Left cardiac atrium (tissue), 4 donors: ENCODE measurements around the gene HNRNPAB. TPM values are rescaled to one million over a fixed set of nuclear protein-coding genes. Genes with fewer than 3 reads are reported as not detected.
"Not testable (repeated sequence)": the region's sequence is repeated elsewhere in the genome, so short reads cannot be mapped to it uniquely, and the experiment has no call there.

Source experiments
- ATAC-seq, 2 donors: fragments of 200-7000 bp; cut with Tn5 transposase; one replicate each; pipeline ENCODE4 v1.9.1; 2020; ENCODE audit warnings: mild to moderate bottlenecking in 2 of 2, moderate library complexity in 2 of 2
- DNase-seq: peaks from one replicate; pipeline ENCODE4 v3.0.0-alpha.2; 2020
- intact Hi-C, 2 donors: fragments of 100-400 bp; cut with DNase I; formaldehyde crosslinking; loops; one replicate each; pipeline versions ENCODE4 v1.14.1 to v1.15.1; 2022 to 2023
- total RNA-seq, 2 donors: library from RNA; stranded (reverse); fragmentation: NEBNext Ultra II Directional; extraction: Animal tissue kit (Norgen Biotek cat#: 25700); gene quantifications; one replicate each; pipeline ENCODE4 v1.2.1, GENCODE V29; 2021
- donor health status: DM: no; HTN: yes; CAD: no.
- donor health status: DM: no; HTN: yes; CAD: no; lungs with severe emphysema.
- donor health status: DM: yes; HTN: yes; CAD: no.
- donor health status: Dilated cardiomyopathy.

Gene HNRNPAB
- total RNA-seq, 2 donors from 2014 or later = 81.3 to 141 TPM

- DNase-seq, ATAC-seq, intact Hi-C loops: not testable (repeated sequence)
Observed at GRCh38 chr5:178253632-178254031, 49.3 kb downstream of the HNRNPAB start.

- ATAC-seq = no peak
- no peak for DNase-seq
Observed at GRCh38 chr5:178256746-178257145, 52.4 kb downstream of the HNRNPAB start.

GRCh38 chr5:178257650-178258049 lies 53.3 kb downstream of the HNRNPAB start:
- no peak for ATAC-seq
- DNase-seq = no peak
- intact Hi-C loops = no loop called here

More at GRCh38 chr5:178256746-178257145, 52.4 kb downstream of the HNRNPAB start:
- intact Hi-C loops = no loop called here

- no peak for ATAC-seq
- intact Hi-C loops = no loop called here
- DNase-seq = no peak
Observed at GRCh38 chr5:178259623-178260536, 55.5 kb downstream of the HNRNPAB start.

Other genes with a start within 250 kb of the HNRNPAB start
- not detected for gene PROP1, start 208.3 kb upstream of the HNRNPAB start, total RNA-seq
- 1 to 10 TPM; 1.5 TPM for gene N4BP3, start 91.0 kb upstream of the HNRNPAB start, total RNA-seq
- gene RMND5B, start 73.5 kb upstream of the HNRNPAB start, total RNA-seq = 10 to 100 TPM; 35.4 TPM
- 10 to 100 TPM; 78.3 to 89.5 TPM for gene NHP2, start 50.6 kb upstream of the HNRNPAB start, total RNA-seq
- gene GMCL2, start 17.2 kb upstream of the HNRNPAB start, total RNA-seq = not detected
- gene PHYKPL, start 28.3 kb downstream of the HNRNPAB start, total RNA-seq = 10 to 100 TPM; 43.6 to 53.5 TPM